IMR-90 (cell line): ENCODE data around the gene LDB2. TPM values are rescaled to one million over a fixed set of nuclear protein-coding genes. Genes with fewer than 3 reads are reported as not detected.

Experiments
- ATAC-seq: fragments of 200-7000 bp; cut with Tn5 transposase; 2 replicates; pipeline ENCODE4 v1.9.1; 2020; ENCODE audit warnings: low read depth, mild to moderate bottlenecking, moderate library complexity
- BruUV-seq: library from RNA; stranded (reverse); fragments of 400-500 nt; replicated peaks from 2 replicates; lab custom pipeline; 2021; lab: Mats Ljungman, UMichigan
- CTCF ChIA-PET: fragments of 300-600 bp; formaldehyde crosslinking; extraction: SDS; loops from one replicate; lab custom pipeline; 2021; ENCODE audit warnings: antibody characterized with exemption; lab: Yijun Ruan, JAX
- POLR2A ChIA-PET: fragments of 300-600 bp; sonication (Branson Sonifier 250); formaldehyde crosslinking; loops from one replicate; lab custom pipeline; 2022; ENCODE audit warnings: antibody characterized with exemption; ENCODE audit not compliant: unreplicated experiment; lab: Charles Lee
- DNase-seq: peaks from one replicate; pipeline ENCODE4 v3.0.0; 2013
- H2AFZ ChIP-seq: replicated peaks from 2 replicates; pipeline ENCODE3; 2013; ENCODE audit warnings: low read length, mild to moderate bottlenecking; ENCODE audit not compliant: poor library complexity
- H2AK5ac ChIP-seq: 2 replicates; pipeline ENCODE4 v1.6.1; 2013; ENCODE audit warnings: low read depth, low read length, inconsistent platforms
- H2AK9ac ChIP-seq: replicated peaks from 2 replicates; pipeline ENCODE3; 2013; ENCODE audit warnings: mild to moderate bottlenecking, low read depth, low read length, moderate library complexity; ENCODE audit not compliant: poor library complexity
- H2BK120ac ChIP-seq: 2 replicates; pipeline ENCODE4 v1.6.1; 2013; ENCODE audit warnings: low read depth, low read length, inconsistent platforms
- H2BK15ac ChIP-seq: 3 replicates; pipeline ENCODE4 v1.6.1; 2013; ENCODE audit warnings: low read depth, low read length, inconsistent platforms
- H2BK20ac ChIP-seq: 2 replicates; pipeline ENCODE4 v1.6.1; 2013; ENCODE audit warnings: low read depth, mild to moderate bottlenecking, inconsistent platforms, low read length, moderate library complexity
- H2BK5ac ChIP-seq: 2 replicates; pipeline ENCODE4 v1.6.1; 2013; ENCODE audit warnings: mild to moderate bottlenecking, low read depth, low read length, inconsistent platforms; ENCODE audit not compliant: poor library complexity, severe bottlenecking
- H3K14ac ChIP-seq: replicated peaks from 2 replicates; pipeline ENCODE4 v1.6.1; 2013; ENCODE audit warnings: low read depth, low read length, inconsistent platforms
- H3K18ac ChIP-seq: 2 replicates; pipeline ENCODE4 v1.6.1; 2013; ENCODE audit warnings: low read depth, low read length, control low read depth
- H3K23ac ChIP-seq: 2 replicates; pipeline ENCODE4 v1.6.1; 2013; ENCODE audit warnings: low read depth, low read length, inconsistent platforms
- H3K27ac ChIP-seq: 2 replicates; pipeline ENCODE4 v1.5.1; 2013; ENCODE audit warnings: mild to moderate bottlenecking, control low read depth, low read length; ENCODE audit not compliant: insufficient read depth
- H3K27me3 ChIP-seq: 2 replicates; pipeline ENCODE4 v1.6.1; 2013; ENCODE audit warnings: low read length; ENCODE audit not compliant: control insufficient read depth, insufficient read depth
- H3K36me3 ChIP-seq: 2 replicates; pipeline ENCODE4 v1.6.1; 2013; ENCODE audit warnings: low read length, mixed read lengths; ENCODE audit not compliant: control insufficient read depth, insufficient read depth
- H3K4ac ChIP-seq: 2 replicates; pipeline ENCODE4 v1.6.1; 2013; ENCODE audit warnings: low read depth, low read length, inconsistent platforms
- H3K4me1 ChIP-seq: 2 replicates; pipeline ENCODE4 v1.6.1; 2013; ENCODE audit warnings: low read length, mixed read lengths; ENCODE audit not compliant: control insufficient read depth, insufficient read depth
- H3K4me2 ChIP-seq: 2 replicates; pipeline ENCODE4 v1.6.1; 2013; ENCODE audit warnings: low read depth, mild to moderate bottlenecking, control low read depth, low read length, moderate library complexity
- H3K4me3 ChIP-seq: 2 replicates; pipeline ENCODE4 v1.5.1; 2013; ENCODE audit warnings: low read depth, mild to moderate bottlenecking, control low read depth, low read length, moderate library complexity; ENCODE audit not compliant: insufficient read depth
- H3K56ac ChIP-seq: 2 replicates; pipeline ENCODE4 v1.6.1; 2013; ENCODE audit warnings: low read length, inconsistent platforms; ENCODE audit not compliant: insufficient read depth; ENCODE audit errors: extremely low read depth
- H3K79me1 ChIP-seq, 2 experiments: 2 replicates each; pipeline ENCODE4 v1.6.1; 2013; ENCODE audit warnings: low read length in 2 of 2, inconsistent platforms in 1 of 2, low read depth in 1 of 2
- H3K9ac ChIP-seq: 2 replicates; pipeline ENCODE4 v1.6.1; 2013; ENCODE audit warnings: low read depth, low read length, control low read depth
- H3K9me1 ChIP-seq: 2 replicates; pipeline ENCODE4 v1.6.1; 2013; ENCODE audit warnings: low read length, inconsistent platforms; ENCODE audit not compliant: insufficient read depth
- H3K9me3 ChIP-seq: 2 replicates; pipeline ENCODE4 v1.6.1; 2013; ENCODE audit warnings: low read length; ENCODE audit not compliant: control insufficient read depth, insufficient read depth
- H4K20me1 ChIP-seq: 2 replicates; pipeline ENCODE4 v1.6.1; 2013; ENCODE audit warnings: low read length, inconsistent platforms; ENCODE audit not compliant: insufficient read depth
- H4K5ac ChIP-seq: 2 replicates; pipeline ENCODE4 v1.6.1; 2013; ENCODE audit warnings: mild to moderate bottlenecking, low read depth, low read length, control low read depth
- H4K8ac ChIP-seq, 2 experiments: 2 replicates each; pipeline ENCODE4 v1.6.1; 2013; ENCODE audit warnings: low read depth in 2 of 2, low read length in 2 of 2, control low read depth in 1 of 2, inconsistent platforms in 1 of 2
- H4K91ac ChIP-seq: 2 replicates; pipeline ENCODE4 v1.6.1; 2013; ENCODE audit warnings: low read depth, low read length, inconsistent platforms; ENCODE audit not compliant: insufficient read depth
- BHLHE40 ChIP-seq: fragments of 150-350 bp; IDR thresholded peaks from 2 replicates; pipeline ENCODE4 v1.6.1; 2016; ENCODE audit warnings: mild to moderate bottlenecking, low read depth, low read length
- CEBPB ChIP-seq: IDR thresholded peaks from 2 replicates; pipeline ENCODE4 v1.6.1; 2012; ENCODE audit warnings: low read depth, low read length, improper control_type of control experiment
- CHD1 ChIP-seq: IDR thresholded peaks from 2 replicates; pipeline ENCODE4 v1.6.1; 2012; ENCODE audit warnings: low read depth, low read length, improper control_type of control experiment
- CTCF ChIP-seq: conservative IDR thresholded peaks from 2 replicates; pipeline ENCODE4 v1.5.1; 2012; ENCODE audit warnings: mild to moderate bottlenecking, low read depth, low read length, improper control_type of control experiment
- FOS ChIP-seq: fragments of 150-350 bp; IDR thresholded peaks from 2 replicates; pipeline ENCODE4 v1.6.1; 2016; ENCODE audit warnings: low read depth, low read length
- MAFK ChIP-seq: IDR thresholded peaks from 2 replicates; pipeline ENCODE4 v1.6.1; 2012; ENCODE audit warnings: low read depth, low read length, improper control_type of control experiment
- MAZ ChIP-seq: IDR thresholded peaks from 2 replicates; pipeline ENCODE4 v1.6.1; 2012; ENCODE audit warnings: low read depth, mild to moderate bottlenecking, low read length, improper control_type of control experiment, moderate library complexity, borderline replicate concordance
- MXI1 ChIP-seq: IDR thresholded peaks from 2 replicates; pipeline ENCODE4 v1.6.1; 2012; ENCODE audit warnings: low read depth, mild to moderate bottlenecking, low read length, moderate library complexity, borderline replicate concordance
- NFE2L2 ChIP-seq: fragments of 150-350 bp; IDR thresholded peaks from 2 replicates; pipeline ENCODE4 v1.6.1; 2016; ENCODE audit warnings: low read depth, mild to moderate bottlenecking, low read length
- POLR2A ChIP-seq: IDR thresholded peaks from 2 replicates; pipeline ENCODE4 v1.6.1; 2012; ENCODE audit warnings: mild to moderate bottlenecking, low read depth, low read length
- RAD21 ChIP-seq: IDR thresholded peaks from 2 replicates; pipeline ENCODE4 v1.6.1; 2012; ENCODE audit warnings: low read length, improper control_type of control experiment
- RCOR1 ChIP-seq: IDR thresholded peaks from 2 replicates; pipeline ENCODE4 v1.6.1; 2012; ENCODE audit warnings: mild to moderate bottlenecking, low read length, improper control_type of control experiment; ENCODE audit not compliant: insufficient replicate concordance
- RFX5 ChIP-seq: IDR thresholded peaks from 2 replicates; pipeline ENCODE4 v1.8.0; 2012; ENCODE audit warnings: low read depth, mild to moderate bottlenecking, low read length, moderate library complexity
- SMC3 ChIP-seq: fragments of 150-350 bp; IDR thresholded peaks from 2 replicates; pipeline ENCODE4 v1.6.1; 2016; ENCODE audit warnings: low read depth, mild to moderate bottlenecking, antibody characterized with exemption, low read length, moderate library complexity
- USF2 ChIP-seq: fragments of 150-350 bp; IDR thresholded peaks from 2 replicates; pipeline ENCODE4 v1.6.1; 2017; ENCODE audit warnings: mild to moderate bottlenecking, antibody characterized with exemption, low read length, low read depth
- WGBS, 2 experiments: methylation state at CpG; one replicate each; pipeline versions ENCODE4 v1.1.5 to v1.1.7; 2013; ENCODE audit warnings: missing lambda C conversion rate in 2 of 2; ENCODE audit not compliant: insufficient read length in 1 of 2; ENCODE audit errors: extremely low coverage in 2 of 2; 5-methylcytosine and 5-hydroxymethylcytosine counted together
- dilution Hi-C: fragments of 300-500 bp; cut with HindIII; formaldehyde crosslinking; loops from one replicate; pipeline ENCODE4 v1.14.3; 2018; ENCODE audit warnings: low sequenced_read_pairs; ENCODE audit not compliant: unreplicated experiment
- in situ Hi-C: fragments of 300-500 bp; cut with MboI; formaldehyde crosslinking; loops from 3 replicates; pipeline ENCODE4 v1.14.3; 2019; ENCODE audit warnings: low sequenced_read_pairs, inconsistent platforms, mixed read lengths
- intact Hi-C: fragments of 100-400 bp; cut with micrococcal nuclease; formaldehyde crosslinking; loops from 2 replicates; pipeline ENCODE4 v1.10.0; 2022
- polyA plus RNA-seq, 3 experiments: library from polyadenylated mRNA; depleted of rRNA; stranded (reverse); fragments of >200 nt; gene quantifications; 2 replicates each; pipeline ENCODE4 v1.2.3, GENCODE V29; 2012; ENCODE audit warnings: low replicate concordance in 1 of 3
- total RNA-seq: library from RNA; depleted of rRNA; stranded (reverse); fragments of >200 nt; gene quantifications from 2 replicates; pipeline ENCODE4 v1.2.3, GENCODE V29; 2012
- TF ChIP-seq, protein P1 (sequence below): fragments of 150-350 bp; IDR thresholded peaks from 2 replicates; pipeline ENCODE4 v1.6.1; 2016; ENCODE audit warnings: low read depth, mild to moderate bottlenecking, low read length, moderate library complexity, borderline replicate concordance

Gene LDB2
- total and polyA plus RNA-seq, 2 of the 4 experiments (the other 2 are of a cell fraction): 67.9 to 116 TPM

DNA sequence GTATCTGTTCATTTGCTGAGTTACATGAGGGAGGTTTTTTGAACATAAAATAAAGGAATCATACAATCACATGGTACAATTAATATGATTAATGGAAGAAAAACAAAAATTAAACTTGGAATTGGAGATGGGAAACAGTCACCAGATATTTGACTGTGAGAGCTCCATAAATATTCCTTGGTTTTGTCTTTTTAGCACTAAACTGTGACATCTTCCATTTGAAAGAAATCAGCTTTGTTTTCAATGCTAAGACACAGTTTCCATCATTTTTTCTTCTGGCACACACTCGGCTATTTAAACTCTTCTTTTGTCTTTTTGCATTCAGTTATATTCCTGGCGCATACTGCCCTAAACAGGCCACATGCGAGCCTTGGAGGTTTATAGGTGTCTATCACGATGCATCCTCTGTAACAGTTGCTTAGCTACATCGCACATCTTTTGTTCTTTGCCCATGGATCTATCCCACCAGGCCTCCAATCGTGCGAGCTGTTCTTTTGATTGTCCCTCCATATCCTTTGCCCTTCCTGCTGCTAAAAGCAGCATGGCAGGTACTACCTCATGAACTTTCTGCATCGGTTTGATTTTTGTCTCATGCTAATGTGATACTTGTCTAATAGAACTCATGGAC lies 158.3 kb downstream of the LDB2 start:
- Histone ChIP-seq H2AFZ (no peak overlapping the region), H3K36me3 (no peaks in the 10 kb centered on the region), H3K4me3 (no peak overlapping the region), H3K23ac (no peak overlapping the region), H3K9ac (no peak overlapping the region), H2AK9ac (no peak overlapping the region), H2BK15ac (no peak overlapping the region), H4K20me1 (no peaks in the 10 kb centered on the region), H3K56ac (no peak overlapping the region), H3K79me1 (no peaks in the 10 kb centered on the region; a peak in 1 of 4 replicates), H3K27me3 (no peaks in the 10 kb centered on the region), H2AK5ac (0 out of 2 replicates have a peak overlapping the region, but pooled peaks have one; percentile 21), H3K4ac (no peak overlapping the region), H4K91ac (no peak overlapping the region), H3K14ac (no peak overlapping the region), H2BK5ac (no peak overlapping the region), H3K9me1 (no peaks in the 10 kb centered on the region; the same call in 1 of the 2 replicates), H3K4me2 (no peak overlapping the region), H2BK20ac (no peak overlapping the region), H3K18ac (no peak overlapping the region), H4K5ac (no peak overlapping the region), H2BK120ac (no peak overlapping the region), H4K8ac (no peak overlapping the region), H3K9me3 (no peaks in the 10 kb centered on the region), H3K4me1 (peaks cover under 1% of the 10 kb centered on the region), H3K27ac (no peak overlapping the region)
- ChIA-PET CTCF (no interaction called here), POLR2A (no interaction called here)
- DNase-seq (no peak), ATAC-seq (no peak)
- BruUV-seq: no TSS peak
- dilution Hi-C loops (no loop called here), intact Hi-C loops (no loop called here), in situ Hi-C loops (no loop called here)
- no CpG with 5 or more reads among the region's 8 CpGs for WGBS, 2 experiments
- TF ChIP-seq RFX5 (no peak), CHD1 (no peak), RAD21 (no peak), FOS (no peak), MAFK (no peak), CEBPB (no peak), USF2 (no peak), MXI1 (no peak), MAZ (no peak), RCOR1 (no peak), SMC3 (no peak), NFE2L2 (no peak), POLR2A (no peak), BHLHE40 (no peak), CTCF (no peak)
- TF ChIP-seq, protein P1, sequence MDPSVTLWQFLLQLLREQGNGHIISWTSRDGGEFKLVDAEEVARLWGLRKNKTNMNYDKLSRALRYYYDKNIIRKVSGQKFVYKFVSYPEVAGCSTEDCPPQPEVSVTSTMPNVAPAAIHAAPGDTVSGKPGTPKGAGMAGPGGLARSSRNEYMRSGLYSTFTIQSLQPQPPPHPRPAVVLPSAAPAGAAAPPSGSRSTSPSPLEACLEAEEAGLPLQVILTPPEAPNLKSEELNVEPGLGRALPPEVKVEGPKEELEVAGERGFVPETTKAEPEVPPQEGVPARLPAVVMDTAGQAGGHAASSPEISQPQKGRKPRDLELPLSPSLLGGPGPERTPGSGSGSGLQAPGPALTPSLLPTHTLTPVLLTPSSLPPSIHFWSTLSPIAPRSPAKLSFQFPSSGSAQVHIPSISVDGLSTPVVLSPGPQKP: no peak
